GM10248 (cell line): ENCODE data around the gene HOXA1.

ENCODE experiments used
- CTCF ChIA-PET: fragments of 300-600 bp; sonication (Branson Sonifier 250); formaldehyde crosslinking; extraction: SDS; loops from one replicate; lab custom pipeline; 2021; ENCODE audit warnings: antibody characterized with exemption; lab: Yijun Ruan, JAX
- POLR2A ChIA-PET: fragments of 350-650 bp; sonication (Branson Sonifier 250); formaldehyde crosslinking; extraction: SDS; loops from one replicate; lab custom pipeline; 2020; ENCODE audit warnings: antibody characterized with exemption; lab: Yijun Ruan, JAX
- DNase-seq: peaks from one replicate; pipeline ENCODE4 v3.0.0; 2012; ENCODE audit errors: extremely low spot score
- TF ChIP-seq, protein P1 (sequence below): IDR thresholded peaks from 2 replicates; pipeline ENCODE4 v1.5.1; 2012; ENCODE audit warnings: mild to moderate bottlenecking, low read depth; ENCODE audit errors: extremely low read depth, missing control alignments, control extremely low read depth

Gene HOXA1

DNA sequence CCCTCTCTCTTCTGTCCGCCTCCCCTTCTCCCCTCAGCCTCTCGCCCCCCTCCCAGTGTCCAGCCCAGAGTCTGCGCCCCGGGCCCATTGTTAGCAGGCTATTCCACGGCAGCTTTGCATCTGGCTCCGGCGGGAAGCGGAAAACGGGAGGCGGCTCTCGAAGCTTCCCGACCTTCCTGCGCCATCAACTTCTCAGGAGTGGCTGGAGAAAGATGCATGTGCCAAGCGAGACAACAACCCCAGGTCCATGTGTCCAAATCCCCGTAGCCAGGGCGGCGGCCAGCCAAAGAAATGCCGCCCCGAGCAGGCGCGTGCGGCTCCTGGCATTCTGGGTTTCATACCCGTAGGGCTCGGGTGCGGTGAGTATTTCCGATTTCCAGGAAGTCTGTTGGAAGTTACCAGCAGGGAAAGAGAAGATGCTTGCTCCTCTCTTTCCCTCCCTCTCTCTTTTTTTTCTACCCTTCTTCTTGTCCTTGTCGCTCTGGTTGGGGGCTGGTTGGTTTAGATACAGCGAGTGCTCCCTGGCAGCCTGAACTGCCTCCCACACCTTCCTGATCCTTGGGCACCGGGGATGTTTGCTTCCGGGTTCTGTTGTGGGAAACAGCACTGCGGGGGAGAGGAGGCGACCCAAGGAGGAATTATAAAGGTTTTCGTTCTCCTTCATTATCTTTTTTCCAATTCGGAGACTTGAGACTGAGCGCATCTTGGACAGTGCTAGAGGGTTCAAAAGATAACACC lies 7.9 kb upstream of the HOXA1 start:
- no peak for DNase-seq
- TF ChIP-seq, protein P1, sequence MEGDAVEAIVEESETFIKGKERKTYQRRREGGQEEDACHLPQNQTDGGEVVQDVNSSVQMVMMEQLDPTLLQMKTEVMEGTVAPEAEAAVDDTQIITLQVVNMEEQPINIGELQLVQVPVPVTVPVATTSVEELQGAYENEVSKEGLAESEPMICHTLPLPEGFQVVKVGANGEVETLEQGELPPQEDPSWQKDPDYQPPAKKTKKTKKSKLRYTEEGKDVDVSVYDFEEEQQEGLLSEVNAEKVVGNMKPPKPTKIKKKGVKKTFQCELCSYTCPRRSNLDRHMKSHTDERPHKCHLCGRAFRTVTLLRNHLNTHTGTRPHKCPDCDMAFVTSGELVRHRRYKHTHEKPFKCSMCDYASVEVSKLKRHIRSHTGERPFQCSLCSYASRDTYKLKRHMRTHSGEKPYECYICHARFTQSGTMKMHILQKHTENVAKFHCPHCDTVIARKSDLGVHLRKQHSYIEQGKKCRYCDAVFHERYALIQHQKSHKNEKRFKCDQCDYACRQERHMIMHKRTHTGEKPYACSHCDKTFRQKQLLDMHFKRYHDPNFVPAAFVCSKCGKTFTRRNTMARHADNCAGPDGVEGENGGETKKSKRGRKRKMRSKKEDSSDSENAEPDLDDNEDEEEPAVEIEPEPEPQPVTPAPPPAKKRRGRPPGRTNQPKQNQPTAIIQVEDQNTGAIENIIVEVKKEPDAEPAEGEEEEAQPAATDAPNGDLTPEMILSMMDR = no peak
- POLR2A ChIA-PET = no interaction called here
- CTCF ChIA-PET = no interaction called here

DNA sequence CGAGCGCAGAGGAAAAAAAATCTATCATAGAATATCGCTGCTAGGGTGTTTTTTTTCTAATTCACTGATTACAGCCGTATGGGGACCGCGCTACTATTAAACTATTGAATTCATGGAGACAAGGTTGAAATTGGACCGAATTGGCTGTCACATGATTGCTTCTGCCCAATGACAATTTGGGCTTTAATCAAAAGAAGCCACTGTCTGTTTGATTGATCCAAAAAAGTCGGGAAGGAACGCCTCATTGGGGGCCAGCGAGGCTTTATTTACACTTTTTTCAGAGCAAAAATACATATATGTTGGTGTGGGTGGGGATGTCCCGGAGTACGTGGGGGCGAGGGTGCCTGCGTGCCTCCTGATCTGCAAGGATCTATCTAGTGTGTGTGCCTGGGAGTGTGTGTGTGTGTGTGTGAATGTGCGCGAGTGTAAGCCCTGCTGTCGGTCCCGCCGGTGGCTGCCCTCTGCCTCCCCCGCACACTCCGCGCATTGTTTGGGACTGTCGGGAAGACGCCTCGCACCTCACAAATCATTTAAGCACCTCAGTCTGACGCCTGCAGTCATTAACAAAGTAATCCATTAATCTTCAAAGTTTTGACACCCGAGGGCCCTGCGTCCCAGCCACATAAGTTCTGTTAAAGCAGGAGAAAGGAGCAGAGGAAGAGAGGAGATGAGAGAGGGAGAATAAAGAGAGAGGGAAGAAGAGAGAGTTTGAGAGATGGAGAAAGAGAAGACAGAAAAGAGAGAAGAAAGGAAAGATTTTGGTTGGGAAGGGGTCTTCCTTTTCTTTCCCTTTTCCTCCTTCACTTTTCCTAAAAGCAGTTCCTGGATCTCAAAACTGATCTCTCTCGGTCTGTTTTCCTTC lies 7.0 kb upstream of the HOXA1 start, which contains the start of gene HOXA2:
TSS of gene HOXA2 (minus strand) at position 103 of the 862 bp plus-strand sequence. CDS start 183 bp downstream, outside the sequence.
- DNase-seq = no peak
- TF ChIP-seq, protein P1 = no peak
- CTCF ChIA-PET = no interaction called here
- POLR2A ChIA-PET = no interaction called here

DNA sequence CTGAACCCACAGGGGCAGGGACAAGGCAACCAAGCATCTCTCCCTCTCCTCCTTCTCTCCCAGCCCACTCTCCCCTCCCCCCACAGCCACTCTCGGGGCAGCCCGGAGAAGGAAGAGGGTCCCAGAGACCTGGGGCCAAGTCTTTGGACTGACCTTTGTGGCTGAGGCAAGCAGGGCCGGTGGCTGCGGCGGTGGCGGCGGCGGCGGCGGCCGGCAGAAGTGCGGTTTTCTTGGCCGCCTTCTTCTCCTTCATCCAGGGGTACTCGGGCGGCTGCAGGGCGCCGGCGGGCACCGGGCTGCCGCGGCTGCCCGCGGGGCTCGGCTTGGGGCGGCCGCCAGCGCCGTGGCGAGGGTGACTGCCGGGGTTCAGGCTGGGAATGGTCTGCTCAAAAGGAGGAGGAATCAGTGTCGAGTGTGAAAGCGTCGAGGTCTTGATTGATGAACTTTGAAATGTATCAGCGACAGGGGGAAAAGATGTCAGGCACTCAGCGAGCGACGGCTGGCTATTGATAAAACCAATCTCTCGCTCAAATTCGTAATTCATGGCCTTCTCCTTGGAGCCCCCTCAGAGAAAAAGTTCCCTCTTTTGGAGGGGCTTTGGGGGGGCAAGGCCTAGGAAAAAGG lies 6.3 kb upstream of the HOXA1 start:
- CTCF ChIA-PET = no interaction called here
- TF ChIP-seq, protein P1 = no peak
- POLR2A ChIA-PET = no interaction called here
- no peak for DNase-seq

DNA sequence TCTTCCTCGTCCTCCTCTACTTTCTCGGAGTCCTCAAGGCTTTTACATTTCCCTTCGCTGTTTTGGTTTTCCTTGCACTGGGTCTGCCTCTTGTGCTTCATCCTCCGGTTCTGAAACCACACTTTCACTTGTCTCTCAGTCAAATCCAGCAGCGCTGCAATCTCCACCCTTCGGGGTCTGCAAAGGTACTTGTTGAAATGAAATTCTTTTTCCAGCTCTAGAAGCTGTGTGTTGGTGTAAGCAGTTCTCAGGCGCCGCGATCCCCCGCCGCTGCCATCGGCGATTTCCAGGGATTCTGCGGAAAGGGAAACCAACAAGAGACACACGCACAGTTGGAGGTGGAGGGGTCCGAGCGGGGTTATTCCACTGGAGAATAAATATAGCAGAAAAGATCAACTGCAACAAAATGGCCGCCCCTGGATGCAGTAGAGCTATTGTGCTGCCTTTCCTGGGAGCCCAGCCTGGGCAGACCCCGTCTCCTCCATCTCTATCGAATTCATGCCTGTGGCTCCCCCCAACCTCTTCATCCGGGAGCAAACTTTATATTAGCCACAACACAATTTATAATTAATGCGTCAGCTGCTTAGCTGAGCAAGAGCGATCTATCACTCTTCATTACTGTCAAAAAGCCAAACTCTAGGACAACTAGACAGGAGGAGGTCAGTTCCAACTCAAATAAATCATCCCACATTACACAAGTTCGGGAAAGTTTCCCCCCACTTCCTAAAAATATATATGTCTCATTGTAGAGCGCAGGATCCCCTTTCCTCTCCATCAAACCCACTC lies 5.6 kb upstream of the HOXA1 start:
- TF ChIP-seq, protein P1 = no peak
- CTCF ChIA-PET = no interaction called here
- DNase-seq = no peak
- POLR2A ChIA-PET = no interaction called here

DNA sequence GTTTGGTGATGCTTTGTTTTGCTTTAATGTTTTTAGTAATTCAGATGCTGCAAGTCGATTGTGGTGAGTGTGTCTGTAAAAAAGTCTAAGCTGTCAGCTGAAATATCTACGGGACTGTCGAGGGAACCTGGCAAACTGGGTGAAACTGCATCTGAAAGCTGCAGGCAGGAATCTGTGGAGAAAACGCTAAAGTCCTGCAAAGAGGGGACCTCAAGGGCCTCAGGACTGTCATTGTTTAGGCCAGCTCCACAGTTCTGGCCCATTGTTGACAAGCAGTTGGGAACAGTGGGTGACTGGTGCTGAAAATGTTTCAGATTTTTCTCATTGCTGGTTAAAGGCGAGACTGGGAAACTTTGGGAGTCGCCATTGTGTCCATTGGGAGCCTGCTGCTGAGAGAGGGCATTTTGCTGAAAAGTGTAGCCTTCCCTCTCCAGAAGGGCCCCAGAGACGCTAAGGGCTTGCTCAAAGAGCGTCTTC lies 4.9 kb upstream of the HOXA1 start:
- POLR2A ChIA-PET = no interaction called here
- TF ChIP-seq, protein P1 = no peak
- CTCF ChIA-PET = no interaction called here
- DNase-seq = no peak
